Panc1 (cell line): ENCODE data around the gene SLFNL1.

ENCODE experiments used
- CTCF ChIP-seq: fragments of 450-650 bp; IDR thresholded peaks from 2 replicates; pipeline ENCODE4 v1.5.1; 2017; ENCODE audit warnings: mild to moderate bottlenecking
- POLR2AphosphoS5 ChIP-seq: IDR thresholded peaks from 2 replicates; pipeline ENCODE4 v1.6.1; 2012; ENCODE audit warnings: mild to moderate bottlenecking, low read depth, low read length, moderate library complexity

GRCh38 chr1:41041614-41042270 is 20.2 kb upstream of the SLFNL1 start:
- TF ChIP-seq CTCF: no peak
- TF ChIP-seq POLR2AphosphoS5: no peak
